Stomach (tissue), 9 donors: Measurements from ENCODE around the gene SFXN2. TPM values are rescaled to one million over a fixed set of nuclear protein-coding genes. Genes with fewer than 3 reads are reported as not detected.

Source experiments
- DNase-seq, 2 donors: peaks; one replicate each; pipeline versions ENCODE4 v3.0.0 to v3.0.0-alpha.2; 2013 to 2019
- H3K27ac ChIP-seq, 5 donors: fragments of 200-600 bp in 4 of 5; sonication (generic) in 4 of 5; one replicate each; pipeline ENCODE4 v1.5.1; 2013 to 2019; ENCODE audit warnings: mild to moderate bottlenecking in 1 of 5, moderate library complexity in 1 of 5
- H3K27me3 ChIP-seq, 3 donors: fragments of 200-600 bp; sonication (generic); one replicate each; pipeline ENCODE4 v1.5.1; 2017 to 2019; ENCODE audit warnings: mixed run types in 1 of 3
- H3K36me3 ChIP-seq, 4 donors: fragments of 200-600 bp; sonication (generic); 1 replicate in 3 of 4; 2 replicates in 1 of 4; pipeline ENCODE4 v1.5.1; 2016 to 2019
- H3K4me1 ChIP-seq, 4 donors: fragments of 200-600 bp; sonication (generic); one replicate each; pipeline ENCODE4 v1.5.1; 2016 to 2019
- H3K4me3 ChIP-seq, 4 donors: fragments of 200-600 bp; sonication (generic) in 3 of 4; one replicate each; pipeline ENCODE4 v1.5.1; 2016 to 2019; ENCODE audit warnings: mild to moderate bottlenecking in 1 of 4
- H3K9me3 ChIP-seq, 4 donors: fragments of 200-600 bp; sonication (generic); one replicate each; pipeline ENCODE4 v1.5.1; 2016 to 2019
- CTCF ChIP-seq, 7 experiments: fragments of 450-650 bp in 4 of 7; fragments of 200-600 bp in 3 of 7; sonication (generic) in 3 of 7; IDR thresholded peaks; one replicate each; pipeline ENCODE4 v1.5.1; 2016 to 2019; ENCODE audit warnings: antibody characterized with exemption in 7 of 7, control low read depth in 2 of 7, mild to moderate bottlenecking in 1 of 7
- EP300 ChIP-seq: sonication (generic); formaldehyde crosslinking; IDR thresholded peaks from one replicate; pipeline ENCODE4 v1.6.1; 2017; ENCODE audit warnings: antibody characterized with exemption
- POLR2A ChIP-seq, 4 donors: fragments of 450-650 bp; IDR thresholded peaks; one replicate each; pipeline ENCODE4 v1.6.1; 2016; ENCODE audit warnings: antibody characterized with exemption in 4 of 4, control low read depth in 2 of 4, mild to moderate bottlenecking in 1 of 4, moderate library complexity in 1 of 4
- POLR2AphosphoS5 ChIP-seq, 3 donors: sonication (generic); formaldehyde crosslinking; IDR thresholded peaks; one replicate each; pipeline ENCODE4 v1.6.1; 2016; ENCODE audit warnings: antibody characterized with exemption in 3 of 3
- WGBS, 5 donors: extraction: QIAGEN DNeasy Blood & Tissue Kit in 3 of 5; methylation state at CpG; one replicate each; pipeline versions ENCODE4 v1.1.5 to v1.1.7; 2013 to 2018; 5-methylcytosine and 5-hydroxymethylcytosine counted together
- intact Hi-C: fragments of 100-400 bp; cut with DNase I; formaldehyde crosslinking; loops from one replicate; pipeline ENCODE4 v1.15.1; 2023; ENCODE audit warnings: low total_unique reads
- polyA plus RNA-seq, 3 donors: library from polyadenylated mRNA; stranded (reverse); fragments of 200-250 nt; gene quantifications; one replicate each; pipeline ENCODE4 v1.2.3, GENCODE V29; 2013
- total RNA-seq, 5 donors: library from RNA; depleted of rRNA; stranded (reverse); fragments of >200 nt; gene quantifications; one replicate each; pipeline versions ENCODE4 v1.1.0 to v1.2.3, GENCODE V29; 2014 to 2016
- donor health status: healthy with polysubstance abuse.
- donor health status: Bipolar disorder and iron deficiency.
- donor health status: healthy.

The SFXN2 gene
- total and polyA plus RNA-seq, 8 donors: 4.7 to 267 (median 11.0) TPM

- Histone ChIP-seq H3K4me1 (peaks cover 9 to 63% (median 35%) of the 10 kb centered on the region in 4 donors), H3K4me3 (no peak overlapping the region), H3K27ac (peak overlapping the region in 4 of 5 donors; percentile 7 to 86 (median 52)), H3K9me3 (no peaks in the 10 kb centered on the region), H3K36me3 (peaks cover 0 to 6% (median 2%) of the 10 kb centered on the region in 4 donors), H3K27me3 (no peaks in the 10 kb centered on the region)
- 83 to 98% (median 90%) methylated on average over 3 of the region's 3 CpGs for WGBS, 5 donors
- TF ChIP-seq EP300: no peak
- no peak for TF ChIP-seq POLR2A (IDR thresholded peaks at IDR 0.05)
- TF ChIP-seq CTCF (IDR thresholded peaks at IDR 0.05): no peak
- intact Hi-C loops: no loop called here
- no peak for DNase-seq
Observed at GRCh38 chr10:102759497-102760210, 45.2 kb downstream of the SFXN2 start.

DNA sequence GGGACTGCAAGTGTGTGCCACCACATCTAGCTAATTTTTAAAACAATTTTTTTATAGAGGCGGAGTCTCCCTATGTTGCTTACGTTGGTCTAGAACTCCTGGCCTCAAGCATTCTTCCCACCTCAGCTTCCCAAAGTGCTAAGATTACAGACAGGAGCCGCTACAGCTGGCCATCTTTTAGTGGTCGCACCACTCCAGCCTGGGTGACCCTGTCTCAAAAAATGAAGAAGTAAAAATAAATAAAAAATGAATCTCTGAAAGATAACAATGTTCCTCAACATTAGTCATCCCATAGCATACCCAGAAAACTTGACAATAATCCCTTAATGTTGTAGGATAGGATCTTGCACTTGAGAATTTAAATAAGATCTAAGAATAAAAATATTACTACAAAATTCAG is 47.5 kb downstream of the SFXN2 start:
- Histone ChIP-seq H3K4me1 (peaks cover 18 to 66% (median 40%) of the 10 kb centered on the region in 4 donors), H3K4me3 (no peak overlapping the region), H3K36me3 (peaks cover 0 to 17% (median 7%) of the 10 kb centered on the region in 4 donors), H3K27me3 (no peaks in the 10 kb centered on the region), H3K9me3 (no peaks in the 10 kb centered on the region), H3K27ac (peak overlapping the region in 1 of 5 donors; percentile 65)
- intact Hi-C loops: no loop called here
- TF ChIP-seq EP300 (no peak), CTCF (IDR thresholded peaks at IDR 0.05) (no peak), POLR2A (IDR thresholded peaks at IDR 0.05) (no peak), POLR2AphosphoS5 (IDR thresholded peaks at IDR 0.05) (no peak)
- 92 to 97% (median 96%) methylated on average over 4 of the region's 4 CpGs for WGBS, 5 donors
- no peak for DNase-seq

DNA sequence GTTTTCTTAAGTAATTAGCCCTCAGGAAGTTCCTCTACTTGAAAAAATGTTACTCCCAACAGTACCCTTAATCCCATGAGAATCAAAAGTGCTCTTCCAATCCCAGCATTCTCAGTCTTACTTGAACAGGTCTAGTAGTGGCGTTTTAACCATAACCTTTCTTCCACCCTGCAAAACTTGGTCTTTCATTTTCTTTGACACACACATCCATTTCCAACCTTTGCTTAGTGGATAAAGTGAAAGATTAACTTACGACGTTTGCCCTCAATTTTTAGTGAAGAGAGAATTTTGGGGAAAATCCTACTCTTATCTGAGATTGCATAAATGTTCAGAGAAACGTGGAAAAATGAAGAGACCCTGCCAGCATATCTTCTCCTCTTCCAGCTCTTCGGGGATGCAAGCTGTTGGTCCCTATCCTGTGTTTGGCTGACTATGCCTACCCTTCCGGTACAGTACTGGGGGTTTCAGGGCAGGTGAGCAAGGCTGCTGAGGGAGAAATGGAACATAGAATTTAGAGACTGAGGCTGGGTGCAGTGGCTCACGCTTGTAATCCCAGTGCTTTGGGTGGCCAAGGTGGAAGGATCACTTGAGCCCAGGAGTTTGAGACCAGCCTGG is 48.1 kb downstream of the SFXN2 start:
- H3K27me3 ChIP-seq: no peaks in the 10 kb centered on the region
- peak overlapping the region in 2 of 5 donors; percentile 4 to 65 for H3K27ac ChIP-seq
- no peak overlapping the region for H3K4me3 ChIP-seq
- WGBS, 5 donors: 70 to 85% (median 83%) methylated on average over 7 of the region's 7 CpGs
- peaks cover 22 to 66% (median 44%) of the 10 kb centered on the region in 4 donors for H3K4me1 ChIP-seq
- peaks cover 0 to 17% (median 7%) of the 10 kb centered on the region in 4 donors for H3K36me3 ChIP-seq
- DNase-seq: no peak
- intact Hi-C loops: no loop called here
- TF ChIP-seq CTCF (IDR thresholded peaks at IDR 0.05) (no peak), EP300 (no peak), POLR2AphosphoS5 (IDR thresholded peaks at IDR 0.05) (no peak), POLR2A (IDR thresholded peaks at IDR 0.05) (no peak)
- no peaks in the 10 kb centered on the region for H3K9me3 ChIP-seq

DNA sequence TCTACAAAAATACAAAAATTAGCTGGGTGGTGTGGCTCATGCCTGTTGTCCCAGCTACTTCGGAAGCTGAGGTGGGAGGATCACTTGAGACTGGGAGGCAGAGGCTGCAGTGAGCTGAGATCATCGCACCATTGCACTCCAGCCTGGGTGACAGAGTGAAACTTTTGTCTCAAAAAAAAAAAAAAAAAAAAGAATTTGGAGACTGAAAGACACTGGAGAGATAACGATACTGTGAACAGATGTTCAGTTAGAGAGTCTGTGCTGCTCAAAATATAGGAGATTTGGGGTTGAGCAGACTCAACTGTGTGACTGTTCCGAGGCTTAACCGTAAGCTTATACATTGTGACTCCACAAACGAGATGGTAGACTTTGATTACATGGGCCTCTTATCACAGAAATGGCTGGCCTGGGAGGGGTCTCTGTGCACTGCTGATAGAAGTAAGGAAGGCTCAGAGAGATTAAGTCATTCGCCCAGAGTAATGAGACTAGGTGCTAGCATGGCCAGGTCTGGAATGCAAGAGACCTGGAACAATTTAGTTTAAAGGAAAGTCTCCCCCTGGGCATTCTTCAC is 48.7 kb downstream of the SFXN2 start:
- H3K4me1 ChIP-seq: peaks cover 22 to 71% (median 46%) of the 10 kb centered on the region in 4 donors
- peaks cover 0 to 17% (median 7%) of the 10 kb centered on the region in 4 donors for H3K36me3 ChIP-seq
- no peaks in the 10 kb centered on the region for H3K9me3 ChIP-seq
- no peak for TF ChIP-seq POLR2AphosphoS5 (IDR thresholded peaks at IDR 0.05)
- no peak for TF ChIP-seq EP300
- no peak for TF ChIP-seq POLR2A (IDR thresholded peaks at IDR 0.05)
- no peak for DNase-seq
- WGBS, 5 donors: 80 to 93% (median 85%) methylated on average over 7 of the region's 7 CpGs
- peak overlapping the region in 2 of 5 donors; percentile 4 to 65 for H3K27ac ChIP-seq
- H3K4me3 ChIP-seq: no peak overlapping the region
- H3K27me3 ChIP-seq: no peaks in the 10 kb centered on the region
- intact Hi-C loops: no loop called here
